ENCODE data around the gene OR10G2. TPM values are rescaled to one million over a fixed set of nuclear protein-coding genes. Genes with fewer than 3 reads are reported as not detected.

Gene OR10G2
- total and polyA plus RNA-seq, 4 donors: not detected

DNA sequence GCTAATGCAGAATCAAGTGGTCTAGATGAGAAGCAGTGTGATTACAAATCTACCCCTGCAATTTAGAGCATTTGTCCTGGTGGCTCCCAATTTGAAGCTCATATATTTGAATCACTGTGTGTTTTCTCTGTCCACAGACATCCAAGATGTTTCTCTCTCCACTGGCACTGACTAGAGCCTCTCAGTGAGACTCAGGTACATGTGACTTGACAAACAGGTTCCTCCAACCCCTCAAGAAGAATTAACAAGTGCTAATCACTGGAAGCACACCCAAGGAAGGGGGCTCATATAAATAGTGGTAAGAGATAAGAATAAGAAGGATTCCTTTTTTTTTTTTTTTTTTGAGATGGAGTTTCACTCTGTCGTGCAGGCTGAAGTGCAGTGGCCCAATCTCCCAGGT, 20.5 kb downstream of the OR10G2 start:
- Histone ChIP-seq H3K36me3 (ENCODE audit: control insufficient read depth in 4 of 4, insufficient read depth in 3 of 4, low read depth in 1 of 4, low read length in 3 of 4) (no peaks in the 10 kb centered on the region), H3K27me3 (ENCODE audit: control insufficient read depth in 4 of 4, insufficient read depth in 4 of 4, low read length in 3 of 4) (peaks cover 0 to 5% (median 0%) of the 10 kb centered on the region in 4 donors), H3K27ac (ENCODE audit: low read depth in 1 of 2, low read length in 2 of 2) (no peak overlapping the region), H3K4me1 (ENCODE audit: control insufficient read depth in 4 of 4, insufficient read depth in 4 of 4, low read length in 3 of 4) (no peaks in the 10 kb centered on the region), H3K9ac (ENCODE audit: low read depth in 1 of 2, low read length in 2 of 2) (no peak overlapping the region), H3K4me3 (ENCODE audit: low read depth in 1 of 3, low read length in 3 of 3) (no peak overlapping the region), H3K9me3 (ENCODE audit: control insufficient read depth in 4 of 4, low read length in 3 of 4) (no peaks in the 10 kb centered on the region)
- DNase-seq (ENCODE audit: low spot score): no peak
- TF ChIP-seq SP1 (IDR thresholded peaks at IDR 0.05) (no peak), NR2F2 (IDR thresholded peaks at IDR 0.05) (no peak), JUND (IDR thresholded peaks at IDR 0.05) (no peak), HNF4G (IDR thresholded peaks at IDR 0.05) (no peak), EGR1 (IDR thresholded peaks at IDR 0.05; ENCODE audit: low read depth in 2 of 2) (no peak), RAD21 (IDR thresholded peaks at IDR 0.05) (no peak), TAF1 (conservative IDR thresholded peaks at IDR 0.05) (no peak), GABPA (IDR thresholded peaks at IDR 0.05 in 1 of 2, conservative IDR thresholded peaks at IDR 0.05 in 1 of 2) (no peak), YY1 (IDR thresholded peaks at IDR 0.05) (no peak), FOXA2 (IDR thresholded peaks at IDR 0.05) (no peak), HNF4A (conservative IDR thresholded peaks at IDR 0.05) (no peak)
- TF ChIP-seq, protein P1, sequence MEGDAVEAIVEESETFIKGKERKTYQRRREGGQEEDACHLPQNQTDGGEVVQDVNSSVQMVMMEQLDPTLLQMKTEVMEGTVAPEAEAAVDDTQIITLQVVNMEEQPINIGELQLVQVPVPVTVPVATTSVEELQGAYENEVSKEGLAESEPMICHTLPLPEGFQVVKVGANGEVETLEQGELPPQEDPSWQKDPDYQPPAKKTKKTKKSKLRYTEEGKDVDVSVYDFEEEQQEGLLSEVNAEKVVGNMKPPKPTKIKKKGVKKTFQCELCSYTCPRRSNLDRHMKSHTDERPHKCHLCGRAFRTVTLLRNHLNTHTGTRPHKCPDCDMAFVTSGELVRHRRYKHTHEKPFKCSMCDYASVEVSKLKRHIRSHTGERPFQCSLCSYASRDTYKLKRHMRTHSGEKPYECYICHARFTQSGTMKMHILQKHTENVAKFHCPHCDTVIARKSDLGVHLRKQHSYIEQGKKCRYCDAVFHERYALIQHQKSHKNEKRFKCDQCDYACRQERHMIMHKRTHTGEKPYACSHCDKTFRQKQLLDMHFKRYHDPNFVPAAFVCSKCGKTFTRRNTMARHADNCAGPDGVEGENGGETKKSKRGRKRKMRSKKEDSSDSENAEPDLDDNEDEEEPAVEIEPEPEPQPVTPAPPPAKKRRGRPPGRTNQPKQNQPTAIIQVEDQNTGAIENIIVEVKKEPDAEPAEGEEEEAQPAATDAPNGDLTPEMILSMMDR (IDR thresholded peaks at IDR 0.05; ENCODE audit: low read depth, low read length, missing input control): no peak
- TF ChIP-seq, protein P2, sequence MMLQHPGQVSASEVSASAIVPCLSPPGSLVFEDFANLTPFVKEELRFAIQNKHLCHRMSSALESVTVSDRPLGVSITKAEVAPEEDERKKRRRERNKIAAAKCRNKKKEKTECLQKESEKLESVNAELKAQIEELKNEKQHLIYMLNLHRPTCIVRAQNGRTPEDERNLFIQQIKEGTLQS (IDR thresholded peaks at IDR 0.05): no peak
- TF ChIP-seq, protein P3, sequence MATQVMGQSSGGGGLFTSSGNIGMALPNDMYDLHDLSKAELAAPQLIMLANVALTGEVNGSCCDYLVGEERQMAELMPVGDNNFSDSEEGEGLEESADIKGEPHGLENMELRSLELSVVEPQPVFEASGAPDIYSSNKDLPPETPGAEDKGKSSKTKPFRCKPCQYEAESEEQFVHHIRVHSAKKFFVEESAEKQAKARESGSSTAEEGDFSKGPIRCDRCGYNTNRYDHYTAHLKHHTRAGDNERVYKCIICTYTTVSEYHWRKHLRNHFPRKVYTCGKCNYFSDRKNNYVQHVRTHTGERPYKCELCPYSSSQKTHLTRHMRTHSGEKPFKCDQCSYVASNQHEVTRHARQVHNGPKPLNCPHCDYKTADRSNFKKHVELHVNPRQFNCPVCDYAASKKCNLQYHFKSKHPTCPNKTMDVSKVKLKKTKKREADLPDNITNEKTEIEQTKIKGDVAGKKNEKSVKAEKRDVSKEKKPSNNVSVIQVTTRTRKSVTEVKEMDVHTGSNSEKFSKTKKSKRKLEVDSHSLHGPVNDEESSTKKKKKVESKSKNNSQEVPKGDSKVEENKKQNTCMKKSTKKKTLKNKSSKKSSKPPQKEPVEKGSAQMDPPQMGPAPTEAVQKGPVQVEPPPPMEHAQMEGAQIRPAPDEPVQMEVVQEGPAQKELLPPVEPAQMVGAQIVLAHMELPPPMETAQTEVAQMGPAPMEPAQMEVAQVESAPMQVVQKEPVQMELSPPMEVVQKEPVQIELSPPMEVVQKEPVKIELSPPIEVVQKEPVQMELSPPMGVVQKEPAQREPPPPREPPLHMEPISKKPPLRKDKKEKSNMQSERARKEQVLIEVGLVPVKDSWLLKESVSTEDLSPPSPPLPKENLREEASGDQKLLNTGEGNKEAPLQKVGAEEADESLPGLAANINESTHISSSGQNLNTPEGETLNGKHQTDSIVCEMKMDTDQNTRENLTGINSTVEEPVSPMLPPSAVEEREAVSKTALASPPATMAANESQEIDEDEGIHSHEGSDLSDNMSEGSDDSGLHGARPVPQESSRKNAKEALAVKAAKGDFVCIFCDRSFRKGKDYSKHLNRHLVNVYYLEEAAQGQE (IDR thresholded peaks at IDR 0.05): no peak
- WGBS: 25% methylated on average over 1 of the region's 1 CpG

DNA sequence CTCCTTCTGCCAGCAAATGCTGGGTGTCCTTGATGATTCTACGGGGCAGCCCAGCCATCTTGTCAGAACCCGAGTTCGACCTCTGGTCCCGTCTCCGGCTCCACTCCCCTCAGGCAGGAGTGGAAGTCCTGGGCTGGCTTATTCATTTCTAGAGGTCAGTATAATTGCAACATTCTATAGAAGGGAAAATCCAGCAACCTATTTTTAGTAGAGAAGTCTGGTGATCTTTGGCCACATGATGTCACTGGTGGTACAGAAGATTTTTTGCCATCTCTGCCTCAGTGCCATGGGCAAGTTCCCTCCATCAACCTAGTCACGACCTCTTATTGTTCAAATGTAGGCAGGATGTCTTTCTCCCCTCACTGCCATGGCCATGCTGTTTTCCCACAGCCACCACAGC, 22.4 kb downstream of the OR10G2 start:
- H3K27ac ChIP-seq (ENCODE audit: low read depth in 1 of 2, low read length in 2 of 2): no peak overlapping the region
- no peak for DNase-seq (ENCODE audit: low spot score)
- 58% methylated on average over 6 of the region's 6 CpGs for WGBS
- no peaks in the 10 kb centered on the region for H3K9me3 ChIP-seq (ENCODE audit: control insufficient read depth in 4 of 4, low read length in 3 of 4)
- H3K27me3 ChIP-seq (ENCODE audit: control insufficient read depth in 4 of 4, insufficient read depth in 4 of 4, low read length in 3 of 4): peaks cover 0 to 2% (median 0%) of the 10 kb centered on the region in 4 donors
- H3K36me3 ChIP-seq (ENCODE audit: control insufficient read depth in 4 of 4, insufficient read depth in 3 of 4, low read depth in 1 of 4, low read length in 3 of 4): no peaks in the 10 kb centered on the region
- no peak overlapping the region for H3K9ac ChIP-seq (ENCODE audit: low read depth in 1 of 2, low read length in 2 of 2)
- no peak overlapping the region for H3K4me3 ChIP-seq (ENCODE audit: low read depth in 1 of 3, low read length in 3 of 3)
- no peaks in the 10 kb centered on the region for H3K4me1 ChIP-seq (ENCODE audit: control insufficient read depth in 4 of 4, insufficient read depth in 4 of 4, low read length in 3 of 4)
- TF ChIP-seq EGR1 (IDR thresholded peaks at IDR 0.05; ENCODE audit: low read depth in 2 of 2): no peak
- TF ChIP-seq, protein P2 (IDR thresholded peaks at IDR 0.05): no peak
- no peak for TF ChIP-seq HNF4A (conservative IDR thresholded peaks at IDR 0.05)
- TF ChIP-seq, protein P4, sequence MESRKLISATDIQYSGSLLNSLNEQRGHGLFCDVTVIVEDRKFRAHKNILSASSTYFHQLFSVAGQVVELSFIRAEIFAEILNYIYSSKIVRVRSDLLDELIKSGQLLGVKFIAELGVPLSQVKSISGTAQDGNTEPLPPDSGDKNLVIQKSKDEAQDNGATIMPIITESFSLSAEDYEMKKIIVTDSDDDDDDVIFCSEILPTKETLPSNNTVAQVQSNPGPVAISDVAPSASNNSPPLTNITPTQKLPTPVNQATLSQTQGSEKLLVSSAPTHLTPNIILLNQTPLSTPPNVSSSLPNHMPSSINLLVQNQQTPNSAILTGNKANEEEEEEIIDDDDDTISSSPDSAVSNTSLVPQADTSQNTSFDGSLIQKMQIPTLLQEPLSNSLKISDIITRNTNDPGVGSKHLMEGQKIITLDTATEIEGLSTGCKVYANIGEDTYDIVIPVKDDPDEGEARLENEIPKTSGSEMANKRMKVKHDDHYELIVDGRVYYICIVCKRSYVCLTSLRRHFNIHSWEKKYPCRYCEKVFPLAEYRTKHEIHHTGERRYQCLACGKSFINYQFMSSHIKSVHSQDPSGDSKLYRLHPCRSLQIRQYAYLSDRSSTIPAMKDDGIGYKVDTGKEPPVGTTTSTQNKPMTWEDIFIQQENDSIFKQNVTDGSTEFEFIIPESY (IDR thresholded peaks at IDR 0.05): no peak
- no peak for TF ChIP-seq RAD21 (IDR thresholded peaks at IDR 0.05)
- TF ChIP-seq, protein P1 (IDR thresholded peaks at IDR 0.05; ENCODE audit: low read depth, low read length, missing input control): no peak
- TF ChIP-seq YY1 (IDR thresholded peaks at IDR 0.05): no peak
- TF ChIP-seq, protein P3 (IDR thresholded peaks at IDR 0.05): no peak
- TF ChIP-seq RXRA (IDR thresholded peaks at IDR 0.05): no peak
- no peak for TF ChIP-seq SP1 (IDR thresholded peaks at IDR 0.05)
- no peak for TF ChIP-seq FOXA2 (IDR thresholded peaks at IDR 0.05)
- TF ChIP-seq, protein P5, sequence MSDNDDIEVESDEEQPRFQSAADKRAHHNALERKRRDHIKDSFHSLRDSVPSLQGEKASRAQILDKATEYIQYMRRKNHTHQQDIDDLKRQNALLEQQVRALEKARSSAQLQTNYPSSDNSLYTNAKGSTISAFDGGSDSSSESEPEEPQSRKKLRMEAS (IDR thresholded peaks at IDR 0.05): no peak
- no peak for TF ChIP-seq JUND (IDR thresholded peaks at IDR 0.05)
- no peak for TF ChIP-seq GABPA (IDR thresholded peaks at IDR 0.05 in 1 of 2, conservative IDR thresholded peaks at IDR 0.05 in 1 of 2)

All from liver (tissue), 9 donors.